ENCODE data around the gene GFER. TPM values are rescaled to one million over a fixed set of nuclear protein-coding genes. Genes with fewer than 3 reads are reported as not detected.

GFER gene
- total and polyA plus RNA-seq, 2 of the 8 experiments (the other 6 are each of a cell fraction or from before 2014, with no cell fraction given): 17.7 to 37.9 TPM

DNA sequence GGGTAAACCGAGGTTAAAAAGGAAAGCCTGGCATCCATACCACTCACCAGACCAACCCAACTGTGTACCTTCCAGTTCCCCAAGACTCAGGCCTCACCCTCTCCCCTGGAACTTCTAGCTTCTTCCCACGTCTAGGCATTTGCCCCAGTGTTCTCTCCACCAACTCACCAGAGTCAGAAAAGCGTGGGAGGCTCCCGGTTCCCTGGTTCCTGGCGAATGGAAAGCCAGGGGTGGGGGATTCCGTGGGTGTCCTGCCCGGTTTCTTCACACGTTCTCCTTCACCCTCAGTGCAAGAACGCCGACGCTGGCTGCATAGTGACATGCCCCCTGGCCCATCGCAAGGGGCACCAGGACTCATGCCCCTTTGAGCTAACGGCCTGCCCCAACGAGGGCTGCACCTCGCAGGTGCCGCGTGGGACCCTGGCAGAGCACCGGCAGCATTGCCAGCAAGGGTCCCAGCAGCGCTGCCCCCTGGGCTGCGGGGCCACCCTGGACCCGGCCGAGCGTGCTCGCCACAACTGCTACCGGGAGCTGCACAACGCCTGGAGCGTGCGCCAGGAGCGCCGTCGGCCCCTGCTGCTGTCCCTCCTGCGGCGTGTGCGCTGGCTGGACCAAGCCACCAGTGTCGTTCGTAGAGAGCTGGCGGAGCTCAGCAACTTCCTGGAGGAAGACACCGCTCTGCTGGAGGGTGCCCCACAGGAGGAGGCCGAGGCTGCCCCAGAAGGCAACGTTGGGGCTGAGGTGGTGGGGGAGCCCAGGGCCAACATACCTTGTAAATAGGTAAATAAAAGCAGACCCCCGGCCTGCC, 15.6 kb upstream of the GFER start (continued):
- TF ChIP-seq, protein P1, sequence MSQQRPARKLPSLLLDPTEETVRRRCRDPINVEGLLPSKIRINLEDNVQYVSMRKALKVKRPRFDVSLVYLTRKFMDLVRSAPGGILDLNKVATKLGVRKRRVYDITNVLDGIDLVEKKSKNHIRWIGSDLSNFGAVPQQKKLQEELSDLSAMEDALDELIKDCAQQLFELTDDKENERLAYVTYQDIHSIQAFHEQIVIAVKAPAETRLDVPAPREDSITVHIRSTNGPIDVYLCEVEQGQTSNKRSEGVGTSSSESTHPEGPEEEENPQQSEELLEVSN (IDR thresholded peaks at IDR 0.05): no peak
- no peak for TF ChIP-seq CBX5 (IDR thresholded peaks at IDR 0.05; ENCODE audit: low read depth, low read length)
